Measurements from ENCODE around the gene TCF4.

The TCF4 gene

GRCh38 chr18:55234366-55235093, 353.5 kb downstream of the TCF4 start:
- DNase-seq (ENCODE audit: low spot score): peak; percentile 60

- no peak for DNase-seq (ENCODE audit: low spot score)
Observed at GRCh38 chr18:55233857-55234256, 354.1 kb downstream of the TCF4 start.

- no peak for DNase-seq (ENCODE audit: low spot score)
Observed at GRCh38 chr18:55232506-55232905, 355.5 kb downstream of the TCF4 start.

- DNase-seq (ENCODE audit: low spot score): no peak
Observed at GRCh38 chr18:55229682-55230081, 358.3 kb downstream of the TCF4 start.

- DNase-seq (ENCODE audit: low spot score): no peak
Observed at GRCh38 chr18:55228707-55229106, 359.3 kb downstream of the TCF4 start.

GRCh38 chr18:55228191-55228590, 359.8 kb downstream of the TCF4 start:
- peak; percentile 29 for DNase-seq (ENCODE audit: low spot score)

GRCh38 chr18:55227771-55228170, 360.2 kb downstream of the TCF4 start:
- no peak for DNase-seq (ENCODE audit: low spot score)

GRCh38 chr18:55226044-55226443, 361.9 kb downstream of the TCF4 start:
- no peak for DNase-seq (ENCODE audit: low spot score)

- DNase-seq (ENCODE audit: low spot score): no peak
Observed at GRCh38 chr18:55224086-55224625, 363.8 kb downstream of the TCF4 start.

GRCh38 chr18:55221622-55222021, 366.4 kb downstream of the TCF4 start:
- DNase-seq (ENCODE audit: low spot score): no peak

- DNase-seq (ENCODE audit: low spot score): no peak
Observed at GRCh38 chr18:55220523-55220922, 367.5 kb downstream of the TCF4 start.

- no peak for DNase-seq (ENCODE audit: low spot score)
Observed at GRCh38 chr18:55219823-55220222, 368.2 kb downstream of the TCF4 start.

- DNase-seq (ENCODE audit: low spot score): no peak
Observed at GRCh38 chr18:55219059-55219458, 368.9 kb downstream of the TCF4 start.

GRCh38 chr18:55214969-55215368, 373.0 kb downstream of the TCF4 start:
- no peak for DNase-seq (ENCODE audit: low spot score)

- no peak for DNase-seq (ENCODE audit: low spot score)
Observed at GRCh38 chr18:55214534-55214933, 373.5 kb downstream of the TCF4 start.

- no peak for DNase-seq (ENCODE audit: low spot score)
Observed at GRCh38 chr18:55213586-55213985, 374.4 kb downstream of the TCF4 start.

- no peak for DNase-seq (ENCODE audit: low spot score)
Observed at GRCh38 chr18:55206927-55207326, 381.1 kb downstream of the TCF4 start.

GRCh38 chr18:55202232-55202917, 385.6 kb downstream of the TCF4 start:
- no peak for DNase-seq (ENCODE audit: low spot score)

- DNase-seq (ENCODE audit: low spot score): no peak
Observed at GRCh38 chr18:55199291-55199963, 388.6 kb downstream of the TCF4 start.

- no peak for DNase-seq (ENCODE audit: low spot score)
Observed at GRCh38 chr18:55195863-55196262, 392.1 kb downstream of the TCF4 start.

GRCh38 chr18:55189972-55190371, 398.0 kb downstream of the TCF4 start:
- no peak for DNase-seq (ENCODE audit: low spot score)

- DNase-seq (ENCODE audit: low spot score): no peak
Observed at GRCh38 chr18:55186588-55186987, 401.4 kb downstream of the TCF4 start.

- DNase-seq (ENCODE audit: low spot score): no peak
Observed at GRCh38 chr18:55185391-55185790, 402.6 kb downstream of the TCF4 start.
